NCI-H446 (cell line): ENCODE data around the gene RBM25.
A peak's percentile ranks its signal among the peaks of the same experiment; 100 is the strongest.

Experiments
- DNase-seq, 2 experiments: peaks; one replicate each; lab custom pipeline; 2025; lab: John Stamatoyannopoulos, UW

Gene RBM25

GRCh38 chr14:73102806-73103497 is 44.6 kb downstream of the RBM25 start:
- no peak for DNase-seq

GRCh38 chr14:73105050-73105449 is 46.7 kb downstream of the RBM25 start:
- no peak for DNase-seq

GRCh38 chr14:73105727-73106126 is 47.4 kb downstream of the RBM25 start:
- no peak for DNase-seq

- no peak for DNase-seq
Observed at GRCh38 chr14:73116079-73116665, 57.8 kb downstream of the RBM25 start.

- DNase-seq: no peak
Observed at GRCh38 chr14:73124180-73124894, 66.0 kb downstream of the RBM25 start.

GRCh38 chr14:73125169-73125588 is 66.8 kb downstream of the RBM25 start:
- no peak for DNase-seq

GRCh38 chr14:73125746-73126145 is 67.4 kb downstream of the RBM25 start:
- DNase-seq: no peak

- no peak for DNase-seq
Observed at GRCh38 chr14:73133795-73134194, 75.5 kb downstream of the RBM25 start.

GRCh38 chr14:73136085-73136386 is 77.7 kb downstream of the RBM25 start:
- DNase-seq: no peak

GRCh38 chr14:73136387-73137225 is 78.3 kb downstream of the RBM25 start, which contains the start of gene PSEN1:
PSEN1 (plus strand) TSS chr14:73136507; CDS start chr14:73148020, 11,513 bp downstream.
- DNase-seq: peak; percentile 69 to 91

- DNase-seq: no peak
Observed at GRCh38 chr14:73140811-73141323, 82.5 kb downstream of the RBM25 start.

GRCh38 chr14:73142216-73142615 is 83.9 kb downstream of the RBM25 start:
- DNase-seq: no peak

- DNase-seq: no peak
Observed at GRCh38 chr14:73143003-73143402, 84.7 kb downstream of the RBM25 start.

GRCh38 chr14:73143617-73144016 is 85.3 kb downstream of the RBM25 start:
- no peak for DNase-seq

GRCh38 chr14:73145371-73145770 is 87.0 kb downstream of the RBM25 start:
- no peak for DNase-seq

GRCh38 chr14:73146111-73146510 is 87.8 kb downstream of the RBM25 start:
- DNase-seq: no peak

- no peak for DNase-seq
Observed at GRCh38 chr14:73149753-73150152, 91.4 kb downstream of the RBM25 start.

- no peak for DNase-seq
Observed at GRCh38 chr14:73153272-73153671, 94.9 kb downstream of the RBM25 start.

- no peak for DNase-seq
Observed at GRCh38 chr14:73162251-73162650, 103.9 kb downstream of the RBM25 start.

- DNase-seq: no peak
Observed at GRCh38 chr14:73166399-73166798, 108.1 kb downstream of the RBM25 start.

GRCh38 chr14:73167727-73168126 is 109.4 kb downstream of the RBM25 start:
- no peak for DNase-seq

- DNase-seq: no peak
Observed at GRCh38 chr14:73168274-73168673, 109.9 kb downstream of the RBM25 start.
